ENCODE data around the gene MMP3.

DNA sequence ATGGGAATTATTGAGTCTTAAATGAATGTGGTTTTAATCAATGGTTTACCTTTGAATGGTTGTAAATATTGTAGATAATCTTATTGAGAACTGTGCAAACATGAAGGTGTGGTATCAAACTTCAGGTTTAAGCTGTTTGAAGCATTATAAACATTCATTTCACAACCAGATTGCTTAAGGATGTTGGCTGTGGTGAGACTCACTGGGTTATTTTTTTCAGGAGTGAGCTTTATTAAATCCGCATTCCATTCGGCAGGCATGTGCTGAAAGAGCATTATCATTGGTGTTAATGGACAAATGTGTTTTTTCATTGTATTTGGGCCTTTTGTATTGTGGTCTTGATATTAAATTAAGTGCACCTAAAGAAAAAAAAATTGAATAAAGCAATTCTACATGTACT, 9.7 kb downstream of the MMP3 start:
- TF ChIP-seq POLR2A (IDR thresholded peaks at IDR 0.05), result no peak
- TF ChIP-seq, protein P1, sequence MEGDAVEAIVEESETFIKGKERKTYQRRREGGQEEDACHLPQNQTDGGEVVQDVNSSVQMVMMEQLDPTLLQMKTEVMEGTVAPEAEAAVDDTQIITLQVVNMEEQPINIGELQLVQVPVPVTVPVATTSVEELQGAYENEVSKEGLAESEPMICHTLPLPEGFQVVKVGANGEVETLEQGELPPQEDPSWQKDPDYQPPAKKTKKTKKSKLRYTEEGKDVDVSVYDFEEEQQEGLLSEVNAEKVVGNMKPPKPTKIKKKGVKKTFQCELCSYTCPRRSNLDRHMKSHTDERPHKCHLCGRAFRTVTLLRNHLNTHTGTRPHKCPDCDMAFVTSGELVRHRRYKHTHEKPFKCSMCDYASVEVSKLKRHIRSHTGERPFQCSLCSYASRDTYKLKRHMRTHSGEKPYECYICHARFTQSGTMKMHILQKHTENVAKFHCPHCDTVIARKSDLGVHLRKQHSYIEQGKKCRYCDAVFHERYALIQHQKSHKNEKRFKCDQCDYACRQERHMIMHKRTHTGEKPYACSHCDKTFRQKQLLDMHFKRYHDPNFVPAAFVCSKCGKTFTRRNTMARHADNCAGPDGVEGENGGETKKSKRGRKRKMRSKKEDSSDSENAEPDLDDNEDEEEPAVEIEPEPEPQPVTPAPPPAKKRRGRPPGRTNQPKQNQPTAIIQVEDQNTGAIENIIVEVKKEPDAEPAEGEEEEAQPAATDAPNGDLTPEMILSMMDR (IDR thresholded peaks at IDR 0.05), result no peak

Data from prostate gland (tissue), 2 donors.